GM21825 (cell line): ENCODE measurements around the gene NUCB1.
"Not testable (repeated sequence)": the region's sequence is repeated elsewhere in the genome, so short reads cannot be mapped to it uniquely, and the experiment has no call there.

Experiments
- ATAC-seq: cut with Tn5 transposase; IDR thresholded peaks from one replicate; pipeline ENCODE4 v1.9.1; 2021; ENCODE audit warnings: mild to moderate bottlenecking, moderate library complexity; ENCODE audit not compliant: unreplicated experiment

The NUCB1 gene

DNA sequence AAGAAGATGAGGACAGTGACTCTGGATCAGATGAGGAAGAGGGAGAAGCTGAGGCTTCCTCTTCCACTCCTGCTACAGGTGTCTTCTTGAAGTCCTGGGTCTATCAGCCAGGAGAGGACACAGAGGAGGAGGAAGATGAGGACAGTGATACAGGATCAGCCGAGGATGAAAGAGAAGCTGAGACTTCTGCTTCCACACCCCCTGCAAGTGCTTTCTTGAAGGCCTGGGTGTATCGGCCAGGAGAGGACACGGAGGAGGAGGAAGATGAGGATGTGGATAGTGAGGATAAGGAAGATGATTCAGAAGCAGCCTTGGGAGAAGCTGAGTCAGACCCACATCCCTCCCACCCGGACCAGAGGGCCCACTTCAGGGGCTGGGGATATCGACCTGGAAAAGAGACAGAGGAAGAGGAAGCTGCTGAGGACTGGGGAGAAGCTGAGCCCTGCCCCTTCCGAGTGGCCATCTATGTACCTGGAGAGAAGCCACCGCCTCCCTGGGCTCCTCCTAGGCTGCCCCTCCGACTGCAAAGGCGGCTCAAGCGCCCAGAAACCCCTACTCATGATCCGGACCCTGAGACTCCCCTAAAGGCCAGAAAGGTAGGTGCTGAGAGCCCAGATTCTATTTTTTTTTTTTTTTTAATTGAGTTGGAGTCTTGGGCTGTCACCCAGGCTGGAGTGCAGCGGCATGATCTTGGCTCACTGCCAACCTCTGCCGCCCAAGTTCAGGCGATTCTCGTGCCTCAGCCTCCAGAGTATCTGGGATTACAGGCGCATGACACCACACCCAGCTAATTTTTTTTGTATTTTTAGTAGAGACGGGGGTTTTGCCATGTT, 25.6 kb upstream of the NUCB1 start:
- no peak for ATAC-seq

DNA sequence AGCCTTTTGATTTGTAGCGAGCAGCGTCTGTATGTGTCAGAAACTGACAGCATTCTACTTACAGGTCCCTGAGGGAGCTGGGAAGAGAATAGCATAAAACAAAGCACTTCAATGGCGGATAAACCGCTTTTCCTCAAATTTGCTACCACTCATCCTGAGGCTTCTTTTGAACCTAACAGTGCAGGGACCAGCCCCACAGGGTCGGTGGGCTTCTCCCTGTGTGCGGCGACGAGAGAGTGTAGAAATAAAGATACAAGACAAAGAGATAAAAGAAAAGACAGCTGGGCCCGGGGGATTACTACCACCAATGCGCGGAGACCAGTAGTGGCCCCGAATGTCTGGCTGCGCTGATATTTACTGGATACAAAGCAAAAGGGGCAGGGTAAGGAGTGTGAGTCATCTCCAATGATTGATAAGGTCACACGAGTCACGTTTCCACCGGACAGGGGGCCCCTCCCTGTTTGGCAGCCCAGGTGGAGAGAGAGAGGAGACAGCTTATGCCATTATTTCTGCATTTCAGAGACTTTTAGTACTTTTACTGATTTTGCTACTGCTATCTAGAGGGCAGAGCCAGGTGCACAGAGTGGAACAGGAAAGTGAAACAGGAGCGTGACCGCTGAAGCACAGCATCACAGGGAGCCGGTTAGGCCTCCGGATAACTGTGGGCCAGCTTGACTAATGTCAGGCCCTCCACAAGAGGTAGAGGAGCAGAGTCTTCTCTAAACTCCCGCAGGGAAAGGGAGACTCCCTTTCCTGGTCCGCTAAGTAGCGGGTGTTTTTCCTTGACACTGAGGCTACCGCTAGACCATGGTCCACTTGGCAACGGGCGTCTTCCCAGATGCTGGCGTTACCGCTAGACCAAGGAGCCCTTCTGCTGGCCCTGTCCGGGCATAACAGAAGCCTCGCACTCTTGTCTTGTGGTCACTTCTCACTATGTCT, 23.8 kb upstream of the NUCB1 start:
- ATAC-seq = not testable (repeated sequence)

DNA sequence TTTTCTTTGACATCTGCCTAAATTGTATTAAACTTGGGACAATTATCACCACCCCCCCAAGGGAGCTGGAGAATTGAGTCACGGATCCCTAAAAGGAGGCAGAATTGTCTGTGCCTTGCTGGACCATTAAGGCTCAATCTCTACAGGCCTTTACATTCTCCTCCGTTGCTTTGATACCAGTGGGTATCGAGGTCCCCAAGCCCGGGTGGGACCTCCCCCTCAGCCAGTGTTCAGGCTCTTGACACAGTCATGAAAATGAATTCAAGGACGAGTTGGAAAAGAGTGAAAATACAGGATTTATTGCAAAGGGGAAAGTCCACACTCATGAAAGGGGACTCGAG, 22.3 kb upstream of the NUCB1 start:
- ATAC-seq = no peak

DNA sequence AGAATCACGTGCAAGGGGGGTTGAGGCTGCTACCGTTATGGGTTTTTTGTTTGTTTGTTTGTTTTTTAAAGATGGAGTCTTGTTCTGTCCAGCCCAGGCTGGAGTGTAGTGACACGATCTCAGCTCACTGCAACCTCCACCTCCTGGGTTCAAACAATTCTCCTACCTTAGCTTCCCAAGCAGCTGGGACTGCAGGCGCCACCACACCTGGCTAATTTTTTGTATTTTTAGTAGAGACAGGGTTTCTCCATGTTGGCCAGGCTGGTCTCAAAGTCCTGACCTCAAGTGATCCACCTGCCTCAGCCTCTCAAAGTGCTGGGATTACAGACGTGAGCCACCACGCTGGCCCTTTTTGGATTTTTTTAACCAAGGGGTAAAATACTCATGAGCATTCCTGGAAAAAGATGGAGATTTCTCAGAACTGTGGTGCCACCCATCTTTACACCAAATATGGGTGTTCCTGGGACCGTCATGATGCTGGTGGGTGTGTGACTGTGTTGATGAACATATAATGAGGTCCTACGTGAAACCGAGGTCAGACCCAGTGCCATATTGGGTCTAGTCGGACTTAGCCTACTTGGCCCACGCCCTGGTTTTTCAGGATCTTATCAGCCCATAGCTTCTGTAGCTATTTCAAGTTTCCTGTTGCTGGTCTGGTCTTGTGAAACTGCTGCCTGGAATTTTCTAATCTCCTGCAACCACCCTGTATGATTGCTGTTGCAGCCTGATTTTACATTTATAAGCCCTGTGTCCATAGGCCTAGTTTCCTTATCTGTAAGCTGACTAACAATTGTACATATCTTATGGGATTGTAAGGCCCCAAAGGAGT, 21.7 kb upstream of the NUCB1 start:
- no peak for ATAC-seq

DNA sequence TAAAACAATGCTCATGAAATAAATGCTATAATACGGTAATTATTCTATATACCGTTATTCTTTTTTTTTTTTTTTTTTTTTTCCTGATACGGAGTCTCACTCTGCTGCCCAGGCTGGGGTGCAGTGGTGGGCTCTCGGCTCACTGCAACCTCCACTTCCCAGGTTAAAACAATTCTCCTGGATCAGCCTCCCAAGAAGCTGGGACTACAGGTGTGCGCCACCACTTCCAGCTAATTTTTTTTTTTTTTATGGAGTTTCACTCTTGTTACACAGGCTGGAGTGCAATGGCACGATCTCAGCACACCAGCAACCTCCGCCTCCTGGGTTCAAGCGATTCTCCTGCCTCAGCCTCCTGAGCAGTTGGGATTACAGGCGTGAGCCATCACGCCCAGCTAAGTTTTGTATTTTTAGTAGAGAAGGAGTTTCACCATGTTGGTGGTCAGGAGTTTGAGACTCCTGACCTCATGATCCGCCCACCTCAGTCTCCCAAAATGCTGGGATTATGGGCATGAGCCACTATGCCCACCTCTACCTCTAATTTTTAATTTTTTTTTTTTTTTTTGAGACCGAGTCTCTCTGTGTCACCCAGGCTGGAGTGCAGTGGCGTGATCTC, 21.0 kb upstream of the NUCB1 start:
- ATAC-seq = no peak

DNA sequence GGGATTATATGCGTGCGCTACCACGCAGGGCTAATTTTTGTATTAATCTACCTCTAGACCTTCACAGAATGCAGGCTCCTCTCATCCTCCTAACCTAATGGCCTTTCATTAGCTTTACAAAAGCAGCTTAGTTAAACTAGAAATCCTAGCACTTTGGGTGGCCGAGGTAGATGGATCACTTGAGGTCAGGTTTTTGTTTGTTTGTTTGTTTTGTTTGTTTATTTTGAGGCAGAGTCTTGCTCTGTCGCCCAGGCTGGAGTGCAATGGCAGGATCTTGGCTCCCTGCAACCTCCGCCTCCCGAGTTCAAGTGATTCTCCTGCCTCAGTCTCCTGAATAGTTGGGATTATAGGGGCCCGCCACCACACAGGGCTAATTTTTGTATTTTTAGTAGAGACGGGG, 20.4 kb upstream of the NUCB1 start:
- ATAC-seq = not testable (repeated sequence)

DNA sequence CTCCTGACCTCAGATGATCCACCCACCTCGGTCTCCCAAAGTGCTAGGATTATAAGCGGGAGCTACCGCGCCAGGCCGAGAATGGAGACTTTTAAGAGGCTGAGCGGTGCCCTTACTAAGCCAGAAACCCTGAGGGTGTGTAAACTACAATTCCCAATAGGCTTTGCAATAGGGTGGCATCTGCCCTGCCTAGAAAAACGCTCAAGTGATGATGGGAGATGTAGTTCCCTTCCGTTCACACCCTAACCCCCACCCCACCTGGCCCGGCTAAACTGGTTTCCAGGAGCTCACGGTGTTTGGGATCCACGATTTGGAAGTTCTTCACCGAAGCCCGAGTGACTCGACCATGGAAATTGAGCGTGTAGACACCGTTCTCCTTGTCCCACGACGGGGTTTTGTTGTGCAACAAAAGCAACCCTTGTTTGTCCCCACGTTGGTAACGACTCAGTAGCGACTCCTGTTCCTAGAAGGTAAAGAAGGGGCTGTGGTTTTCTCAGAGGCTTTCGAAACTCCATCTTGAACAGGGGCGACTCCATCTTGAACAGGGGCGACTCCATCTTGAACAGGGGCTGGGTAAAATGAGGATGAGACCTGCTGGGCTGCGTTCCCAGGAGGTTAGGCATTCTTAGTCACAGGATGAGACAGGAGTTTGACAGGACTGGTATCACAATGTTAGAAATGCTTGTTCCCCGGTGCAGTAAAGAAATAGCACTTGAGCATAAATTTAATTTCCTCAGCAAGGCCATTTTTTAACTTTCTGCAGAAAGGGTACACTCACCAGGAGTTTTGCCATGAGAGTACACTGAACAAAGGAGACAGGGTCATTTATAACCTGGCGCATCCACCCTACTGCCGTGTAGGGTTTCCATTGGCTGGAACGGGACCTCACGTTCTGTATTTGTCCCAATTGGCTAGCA, 18.1 kb upstream of the NUCB1 start:
- ATAC-seq = no peak

DNA sequence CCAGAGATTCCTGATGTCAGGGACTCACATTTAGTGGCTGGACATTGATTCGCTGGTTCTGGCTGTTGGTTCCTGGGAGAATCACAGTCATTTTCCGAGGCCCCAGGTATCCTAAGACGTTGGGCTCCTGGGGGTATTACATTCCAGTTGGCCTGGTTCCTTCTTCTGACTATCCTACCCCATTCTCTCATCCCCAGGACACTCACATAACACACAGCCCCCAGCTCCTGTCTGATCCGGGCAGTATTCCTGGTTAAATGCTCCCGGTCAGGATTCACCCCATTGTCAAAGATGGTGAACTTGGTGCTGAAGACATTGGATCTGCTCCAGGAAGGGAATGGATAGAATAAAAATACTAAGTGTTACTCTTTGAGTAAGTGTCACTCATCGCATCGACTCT, 16.4 kb upstream of the NUCB1 start:
- no peak for ATAC-seq

DNA sequence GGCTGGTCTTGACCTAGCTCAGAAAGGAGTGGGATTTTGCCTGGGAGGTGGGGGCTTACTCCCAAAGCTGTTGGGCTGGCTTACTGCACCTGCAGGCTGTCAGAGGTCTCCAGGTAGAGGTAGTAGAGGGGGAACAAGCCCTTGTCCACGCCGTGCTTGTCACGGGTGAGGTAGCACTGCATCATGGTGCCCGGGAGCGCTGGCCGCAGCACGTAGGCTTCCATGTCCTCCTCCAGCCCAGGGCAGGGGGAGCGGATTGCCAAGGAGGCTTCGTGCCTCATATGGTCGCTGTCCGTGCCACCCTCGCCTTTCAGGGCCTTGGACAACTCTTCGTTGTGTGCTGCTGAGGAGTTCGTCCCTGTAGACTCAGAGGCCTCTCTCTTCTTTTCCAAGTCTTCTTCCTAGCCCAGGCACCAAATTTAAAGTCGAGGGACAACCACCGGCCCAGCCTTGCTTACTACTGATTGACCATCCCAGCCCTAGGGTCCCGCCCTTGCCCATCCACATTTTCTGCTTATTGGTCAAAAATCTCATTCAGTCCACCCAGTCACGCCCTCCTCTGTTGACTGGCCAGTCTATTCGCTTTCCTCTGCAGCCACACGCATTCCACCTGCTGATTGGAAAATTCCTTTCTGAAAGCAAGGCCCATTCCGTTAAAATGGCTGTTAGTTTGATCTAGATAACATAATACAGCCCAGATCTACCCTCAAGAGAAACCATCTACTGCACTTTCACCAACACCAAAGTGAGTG, 12.1 kb upstream of the NUCB1 start:
- ATAC-seq = no peak

DNA sequence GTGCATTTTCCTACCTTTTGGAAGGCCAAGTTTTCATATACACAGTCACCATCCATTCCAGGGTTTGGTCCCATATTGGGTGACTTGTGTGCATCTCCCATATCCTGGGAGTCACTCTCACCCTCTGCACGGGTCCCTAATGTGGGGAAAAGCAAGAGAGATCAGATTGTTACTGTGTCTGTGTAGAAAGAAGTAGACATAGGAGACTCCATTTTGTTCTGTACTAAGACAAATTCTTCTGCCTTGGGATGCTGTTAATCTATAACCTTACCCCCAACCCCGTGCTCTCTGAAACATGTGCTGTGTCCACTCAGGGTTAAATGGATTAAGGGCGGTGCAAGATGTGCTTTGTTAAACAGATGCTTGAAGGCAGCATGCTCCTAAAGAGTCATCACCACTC, 10.6 kb upstream of the NUCB1 start:
- not testable (repeated sequence) for ATAC-seq

DNA sequence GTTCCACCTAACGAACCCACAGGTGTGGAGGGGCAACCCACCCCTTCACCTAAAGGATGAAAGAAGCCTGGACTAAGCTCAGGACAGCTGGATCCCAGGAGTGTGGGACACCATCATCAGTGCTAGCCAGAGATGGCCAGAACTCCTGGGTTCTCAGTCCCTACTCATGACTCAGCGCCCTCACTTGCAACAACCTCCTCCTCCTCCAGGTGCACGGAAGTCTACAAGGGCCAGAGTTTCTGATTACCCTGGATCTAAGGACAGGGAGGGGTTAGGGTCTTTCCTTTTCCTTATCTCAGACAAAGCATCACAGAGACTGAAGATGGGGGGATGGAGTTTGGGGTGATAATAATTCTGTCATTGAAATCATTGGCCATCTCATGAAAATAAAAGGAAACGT, 9.6 kb upstream of the NUCB1 start:
- ATAC-seq = no peak

DNA sequence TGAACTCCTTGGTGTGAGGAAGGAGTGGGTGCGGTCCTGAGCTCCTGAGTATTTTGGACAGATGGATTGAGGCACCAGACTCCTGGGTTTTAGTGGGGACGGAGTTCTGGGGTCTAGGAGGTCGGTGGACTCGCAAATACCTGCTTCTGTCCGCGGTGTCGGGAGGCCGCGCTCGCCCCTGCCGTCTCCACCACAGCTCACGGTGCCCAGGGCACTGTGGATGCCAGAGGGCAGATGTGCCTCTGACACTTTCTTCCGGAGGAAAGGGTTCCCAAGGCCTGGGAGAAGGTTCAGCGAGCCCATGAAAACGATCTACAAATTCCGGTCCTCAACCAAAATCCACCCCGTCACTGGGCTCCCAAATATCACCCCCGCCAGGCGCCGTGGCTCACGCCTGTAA, 4.9 kb upstream of the NUCB1 start:
- ATAC-seq = no peak

DNA sequence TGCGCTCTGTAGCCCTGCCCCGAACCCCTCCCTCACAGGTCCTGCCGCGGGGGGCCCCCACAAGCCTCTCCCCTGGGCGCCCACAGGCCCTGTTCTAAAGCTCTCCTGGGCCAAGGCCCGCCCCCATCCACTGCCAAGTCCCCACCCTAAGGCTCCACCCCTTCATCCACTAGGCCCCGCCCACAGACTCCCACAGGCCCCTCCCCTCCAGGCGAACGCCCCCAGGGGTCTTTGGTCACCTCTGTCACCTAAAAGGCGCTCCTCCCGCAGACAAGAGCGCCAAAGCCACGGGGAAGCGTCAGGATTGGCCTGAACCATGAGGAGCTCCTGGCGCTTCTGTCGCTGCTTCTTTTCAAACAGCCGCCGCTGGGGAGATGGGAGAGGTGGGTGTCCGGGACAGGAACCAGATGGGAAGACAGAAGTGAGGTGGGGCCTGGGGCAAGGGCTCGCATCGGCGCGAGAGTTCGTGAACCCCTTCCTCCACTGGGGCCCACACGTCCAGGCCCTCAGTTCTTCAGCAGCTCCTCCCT, 3.9 kb upstream of the NUCB1 start:
- ATAC-seq = no peak

DNA sequence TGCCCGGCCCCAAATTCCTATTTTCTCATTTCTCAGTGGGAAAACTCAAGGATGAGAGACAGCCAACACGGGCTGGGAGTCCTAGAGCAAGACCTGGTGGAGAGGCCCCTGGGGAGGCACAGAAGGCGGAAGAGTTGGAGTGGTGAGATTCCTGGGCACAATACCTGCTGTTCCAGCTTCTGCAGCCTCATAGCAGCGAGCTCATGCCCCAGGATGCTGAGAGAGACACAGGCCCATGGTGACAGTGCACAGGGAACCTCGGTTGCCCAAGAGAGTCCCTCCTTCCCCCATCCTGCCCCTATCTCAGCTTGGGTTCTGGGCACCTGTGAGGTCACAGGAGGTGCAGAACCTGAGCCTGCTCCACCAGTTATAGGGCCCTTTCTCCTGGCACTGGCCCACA, 2.9 kb upstream of the NUCB1 start:
- no peak for ATAC-seq

DNA sequence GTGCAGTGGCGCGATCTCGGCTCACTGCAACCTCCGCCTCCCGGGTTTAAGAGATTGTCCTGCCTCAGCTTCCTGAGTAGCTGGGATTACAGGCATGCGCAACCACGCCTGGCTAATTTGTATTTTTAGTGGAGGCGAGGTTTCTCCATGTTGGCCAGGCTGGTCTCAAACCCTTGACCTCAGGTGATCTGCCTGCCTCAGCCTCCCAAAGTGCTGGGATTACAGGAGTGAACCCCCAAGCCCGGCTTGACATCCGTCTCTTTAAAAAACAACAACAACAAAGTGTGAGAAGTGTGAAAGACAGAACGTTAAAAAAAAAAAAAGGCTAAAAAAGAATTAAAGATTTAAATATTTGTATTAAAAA, 744 bp upstream of the NUCB1 start:
- ATAC-seq = not testable (repeated sequence)

DNA sequence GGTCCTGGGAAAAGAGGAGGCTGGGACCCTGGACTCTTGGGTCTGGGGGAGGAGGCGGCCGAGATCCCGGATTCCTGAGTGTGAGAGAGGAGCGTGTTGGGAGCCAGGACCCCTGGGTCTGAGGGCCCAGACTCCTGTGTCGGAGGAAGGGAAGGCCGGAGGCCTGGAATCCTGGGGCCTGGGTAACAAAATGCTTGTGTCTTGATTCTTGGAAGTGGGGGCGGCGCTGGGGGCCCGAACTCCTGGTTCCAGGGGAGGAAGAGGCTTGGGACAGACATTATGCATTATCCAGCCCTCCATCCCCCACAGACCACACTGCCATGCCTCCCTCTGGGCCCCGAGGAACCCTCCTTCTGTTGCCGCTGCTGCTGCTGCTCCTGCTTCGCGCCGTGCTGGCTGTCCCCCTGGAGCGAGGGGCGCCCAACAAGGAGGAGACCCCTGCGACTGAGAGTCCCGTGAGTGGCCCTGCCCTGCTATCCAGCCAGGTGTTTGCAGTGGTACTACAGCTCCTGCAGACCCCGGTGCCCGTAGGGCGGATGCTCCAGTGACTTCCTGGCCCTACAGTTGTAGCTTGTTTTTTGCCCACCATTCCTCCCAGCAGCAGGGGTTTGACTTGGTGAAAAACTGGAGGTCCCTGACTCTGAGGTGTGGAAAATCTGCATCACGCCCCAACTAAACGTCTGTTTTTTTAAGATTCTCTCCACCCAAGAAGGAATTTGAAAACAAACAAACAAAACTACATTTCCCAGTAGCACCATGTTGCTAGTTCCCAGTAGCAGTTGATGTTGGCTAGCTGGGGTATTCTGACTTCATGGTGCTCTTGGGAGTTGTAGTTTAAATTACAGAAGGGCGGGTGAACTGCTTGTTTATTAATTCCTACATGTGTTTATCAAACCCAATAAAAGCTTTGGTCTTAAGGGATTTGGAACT, 630 bp downstream of the NUCB1 start:
- ATAC-seq = no peak

DNA sequence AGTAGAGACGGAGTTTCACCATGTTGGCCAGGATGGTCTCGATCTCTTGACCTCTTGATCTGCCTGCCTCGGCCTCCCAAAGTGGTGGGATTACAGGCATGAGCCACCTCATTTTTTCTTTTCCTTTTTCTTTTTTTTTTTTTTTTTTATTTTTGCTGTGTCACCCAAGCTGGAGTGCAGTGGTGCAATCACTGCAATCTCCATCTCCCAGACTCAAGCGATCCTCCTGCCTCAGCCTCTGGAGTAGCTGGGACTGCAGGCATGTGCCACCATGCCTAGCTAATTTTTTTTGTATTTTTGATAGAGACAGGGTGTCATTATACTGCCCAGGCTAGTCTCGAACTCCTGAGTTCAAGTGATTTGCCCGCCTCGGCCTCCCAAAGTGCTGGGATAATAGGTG, 2.2 kb downstream of the NUCB1 start:
- ATAC-seq = not testable (repeated sequence)

DNA sequence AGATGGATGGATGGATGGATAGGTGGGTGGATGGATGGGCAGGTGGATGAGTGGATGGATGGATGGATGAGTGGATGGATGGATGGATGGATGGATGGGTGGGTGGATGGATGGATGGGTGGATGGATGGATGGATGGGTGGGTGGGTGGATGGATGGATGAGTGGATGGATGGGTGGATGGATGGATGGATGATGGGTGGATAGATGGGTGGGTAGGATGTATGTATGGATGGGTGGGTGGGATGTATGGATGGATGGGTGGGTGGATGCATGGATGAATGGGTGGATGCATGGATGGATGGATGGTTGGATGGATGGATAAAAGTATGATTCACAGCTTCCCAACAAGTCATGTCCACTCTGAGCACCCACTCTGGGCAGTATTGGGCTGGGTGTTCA, 3.7 kb downstream of the NUCB1 start:
- not testable (repeated sequence) for ATAC-seq
